ENCODE results near the gene MVB12B. TPM values are rescaled to one million over a fixed set of nuclear protein-coding genes. Genes with fewer than 3 reads are reported as not detected.

The MVB12B gene
- total RNA-seq, 4 donors from 2014 or later: 27.2 to 36.9 (median 33.2) TPM

DNA sequence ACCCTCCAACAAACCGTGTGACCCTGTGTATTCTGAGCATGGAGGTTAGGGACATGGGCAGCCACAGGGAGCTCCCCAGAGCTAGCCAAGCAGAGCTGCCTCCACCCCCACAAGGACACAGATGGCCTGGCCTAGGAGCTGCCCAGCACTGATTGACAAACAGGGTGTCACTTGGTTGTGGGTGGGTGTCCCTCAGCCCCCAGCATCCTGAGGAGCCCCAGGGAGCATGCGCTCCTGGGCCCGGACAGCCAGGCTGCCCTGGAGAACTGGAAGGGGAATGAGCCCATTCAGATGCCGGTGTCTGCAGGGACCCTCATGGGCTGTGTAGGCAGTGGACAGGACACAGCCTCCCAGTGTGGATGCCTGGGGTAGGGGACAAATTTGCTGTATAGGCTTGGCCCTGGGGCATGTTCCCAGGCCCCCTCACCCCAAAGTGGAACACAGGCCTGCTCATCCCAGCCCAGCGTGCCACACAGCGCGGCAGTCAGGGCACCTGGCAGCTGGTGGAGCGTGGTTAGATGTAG lies 162.3 kb downstream of the MVB12B start:
- Histone ChIP-seq H3K9me3 (no peaks in the 10 kb centered on the region), H3K4me1 (peaks cover 0 to 19% (median 0%) of the 10 kb centered on the region in 4 donors), H3K27me3 (no peaks in the 10 kb centered on the region), H3K36me3 (peaks cover 0 to 37% (median 0%) of the 10 kb centered on the region in 3 donors), H3K27ac (peak overlapping the region in 1 of 4 donors; percentile 20), H3K4me3 (no peak overlapping the region)
- TF ChIP-seq, protein P1, sequence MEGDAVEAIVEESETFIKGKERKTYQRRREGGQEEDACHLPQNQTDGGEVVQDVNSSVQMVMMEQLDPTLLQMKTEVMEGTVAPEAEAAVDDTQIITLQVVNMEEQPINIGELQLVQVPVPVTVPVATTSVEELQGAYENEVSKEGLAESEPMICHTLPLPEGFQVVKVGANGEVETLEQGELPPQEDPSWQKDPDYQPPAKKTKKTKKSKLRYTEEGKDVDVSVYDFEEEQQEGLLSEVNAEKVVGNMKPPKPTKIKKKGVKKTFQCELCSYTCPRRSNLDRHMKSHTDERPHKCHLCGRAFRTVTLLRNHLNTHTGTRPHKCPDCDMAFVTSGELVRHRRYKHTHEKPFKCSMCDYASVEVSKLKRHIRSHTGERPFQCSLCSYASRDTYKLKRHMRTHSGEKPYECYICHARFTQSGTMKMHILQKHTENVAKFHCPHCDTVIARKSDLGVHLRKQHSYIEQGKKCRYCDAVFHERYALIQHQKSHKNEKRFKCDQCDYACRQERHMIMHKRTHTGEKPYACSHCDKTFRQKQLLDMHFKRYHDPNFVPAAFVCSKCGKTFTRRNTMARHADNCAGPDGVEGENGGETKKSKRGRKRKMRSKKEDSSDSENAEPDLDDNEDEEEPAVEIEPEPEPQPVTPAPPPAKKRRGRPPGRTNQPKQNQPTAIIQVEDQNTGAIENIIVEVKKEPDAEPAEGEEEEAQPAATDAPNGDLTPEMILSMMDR (IDR thresholded peaks at IDR 0.05): no peak
- no peak for TF ChIP-seq POLR2A (IDR thresholded peaks at IDR 0.05)
- no peak for TF ChIP-seq EP300 (IDR thresholded peaks at IDR 0.05)
- no peak for DNase-seq (ENCODE audit: low spot score in 2 of 2)
- 91 to 97% methylated on average over 4 to 7 of the region's 8 CpGs for WGBS, 2 donors

DNA sequence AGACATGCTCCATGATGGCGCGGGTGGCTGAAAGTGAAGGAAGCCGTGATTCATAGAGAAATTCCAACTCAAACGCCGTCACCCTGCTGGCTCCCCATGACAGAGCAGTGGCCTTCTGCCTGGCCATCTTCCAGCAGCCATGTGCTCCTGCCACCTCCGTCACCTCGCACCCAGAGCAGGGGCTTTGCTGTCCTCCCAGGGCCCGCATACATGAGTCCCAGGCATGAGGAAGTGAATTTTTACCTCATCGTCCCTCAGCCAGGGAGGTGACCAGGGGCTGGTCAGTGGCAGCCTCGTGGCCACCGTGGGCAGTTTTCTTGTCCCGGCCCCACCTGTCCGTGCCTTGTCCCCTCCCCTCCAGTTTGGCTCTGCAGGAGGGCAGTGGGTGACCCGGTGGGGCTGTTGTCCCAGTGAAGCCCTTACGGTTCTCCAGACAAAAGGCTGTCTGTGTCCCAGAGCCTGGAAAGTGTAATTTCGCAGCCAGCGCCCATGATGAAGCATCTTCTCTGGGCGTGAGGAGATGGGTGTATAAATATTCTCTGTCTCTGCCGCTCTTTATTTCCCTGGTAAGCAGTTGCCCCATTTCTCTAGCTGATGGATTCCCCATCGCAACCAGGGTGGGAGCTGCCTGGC lies 163.1 kb downstream of the MVB12B start:
- TF ChIP-seq POLR2A (IDR thresholded peaks at IDR 0.05) (no peak), EP300 (IDR thresholded peaks at IDR 0.05) (no peak)
- TF ChIP-seq, protein P1 (IDR thresholded peaks at IDR 0.05): no peak
- Histone ChIP-seq H3K4me1 (peaks cover 0 to 19% (median 0%) of the 10 kb centered on the region in 4 donors), H3K27ac (peak overlapping the region in 1 of 4 donors; percentile 37), H3K4me3 (no peak overlapping the region), H3K9me3 (no peaks in the 10 kb centered on the region), H3K36me3 (peaks cover 0 to 34% (median 0%) of the 10 kb centered on the region in 3 donors), H3K27me3 (no peaks in the 10 kb centered on the region)
- DNase-seq (ENCODE audit: low spot score in 2 of 2): no peak
- 78% methylated on average over 20 of the region's 20 CpGs for WGBS, 2 donors

DNA sequence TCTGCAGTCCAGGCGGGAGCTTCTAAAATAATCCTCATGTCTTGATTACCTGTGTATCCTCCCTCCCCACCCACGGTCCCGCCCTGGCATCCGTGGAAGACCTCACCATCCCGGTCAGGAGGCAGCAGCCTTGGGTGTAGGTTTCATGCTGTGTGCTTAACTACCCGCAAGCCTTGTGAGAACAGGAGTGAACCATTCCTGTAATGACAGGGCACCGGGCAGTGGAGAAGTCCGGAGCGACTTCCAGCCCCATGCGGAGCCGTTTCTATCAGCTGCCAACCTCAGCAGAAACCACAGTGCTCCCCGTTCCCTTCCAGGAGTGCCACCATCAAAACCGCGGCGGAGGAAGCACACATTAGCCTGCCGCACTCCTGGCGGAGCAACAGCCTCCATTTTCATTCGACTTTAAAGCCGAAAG lies 163.6 kb downstream of the MVB12B start:
- no peak for DNase-seq (ENCODE audit: low spot score in 2 of 2)
- Histone ChIP-seq H3K27ac (peak overlapping the region in 1 of 4 donors; percentile 37), H3K36me3 (peaks cover 0 to 34% (median 0%) of the 10 kb centered on the region in 3 donors), H3K9me3 (no peaks in the 10 kb centered on the region), H3K4me1 (peaks cover 0 to 19% (median 0%) of the 10 kb centered on the region in 4 donors), H3K4me3 (no peak overlapping the region), H3K27me3 (no peaks in the 10 kb centered on the region)
- WGBS, 2 donors: 57 to 63% methylated on average over 17 of the region's 19 CpGs
- no peak for TF ChIP-seq POLR2A (IDR thresholded peaks at IDR 0.05)
- no peak for TF ChIP-seq EP300 (IDR thresholded peaks at IDR 0.05)
- TF ChIP-seq, protein P1 (IDR thresholded peaks at IDR 0.05): no peak

DNA sequence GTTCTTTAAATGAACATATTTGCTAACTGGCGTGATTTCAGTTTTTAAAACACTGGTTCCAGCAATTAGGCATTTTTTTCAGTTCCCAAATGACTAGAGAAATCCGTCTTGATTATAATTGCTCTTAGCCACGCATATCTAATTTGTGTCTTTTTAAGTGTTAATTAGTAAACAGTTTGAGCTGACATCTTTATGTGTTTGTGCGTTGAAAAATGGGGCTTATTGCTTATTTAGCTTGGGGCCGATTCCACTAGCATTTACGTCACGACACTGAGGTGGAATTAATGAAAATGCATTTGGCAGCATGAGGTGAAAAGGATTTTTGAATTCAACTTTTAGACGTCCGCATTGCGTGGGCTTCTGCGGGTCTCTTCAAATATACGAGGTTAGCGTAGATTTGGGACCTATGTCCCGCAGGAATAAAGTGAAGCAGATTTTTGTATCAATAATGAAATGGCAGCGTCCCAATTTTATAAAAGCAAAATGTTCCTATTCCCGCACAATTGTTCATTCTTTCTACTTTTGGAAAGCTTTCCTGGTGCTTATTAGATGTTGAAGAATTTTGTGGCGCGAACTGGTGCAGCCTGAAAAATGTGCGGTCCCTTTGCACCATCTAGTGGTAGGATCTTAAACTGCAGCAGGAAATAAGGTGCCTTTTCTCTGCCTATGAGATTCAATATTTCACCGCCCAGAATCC lies 164.4 kb downstream of the MVB12B start:
- peak in 1 of 2 donors; percentile 75 for DNase-seq (ENCODE audit: low spot score in 2 of 2)
- Histone ChIP-seq H3K36me3 (peaks cover 0 to 28% (median 0%) of the 10 kb centered on the region in 3 donors), H3K27ac (no peak overlapping the region), H3K4me1 (peaks cover 0 to 19% (median 0%) of the 10 kb centered on the region in 4 donors), H3K27me3 (no peaks in the 10 kb centered on the region), H3K4me3 (no peak overlapping the region), H3K9me3 (no peaks in the 10 kb centered on the region)
- TF ChIP-seq EP300 (IDR thresholded peaks at IDR 0.05) (no peak), POLR2A (IDR thresholded peaks at IDR 0.05) (no peak)
- TF ChIP-seq, protein P1 (IDR thresholded peaks at IDR 0.05): peak; percentile 89 to 95 (median 91)
- WGBS, 2 donors: 34 to 39% methylated on average over 20 of the region's 20 CpGs

DNA sequence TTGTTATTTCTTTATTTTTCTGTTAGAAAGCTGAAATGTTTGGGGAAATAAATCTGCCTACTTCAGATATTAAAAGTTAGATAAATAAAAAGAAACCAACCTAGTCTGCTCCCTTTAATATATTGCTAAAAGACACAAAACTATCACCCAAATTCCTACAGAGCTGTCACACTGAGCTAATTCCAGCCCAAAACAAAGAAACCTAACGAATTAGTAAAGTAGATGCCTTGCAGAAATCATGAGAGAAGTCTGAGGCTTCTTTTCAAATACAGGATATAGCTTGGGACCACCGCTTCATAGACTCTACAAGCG lies 164.9 kb downstream of the MVB12B start:
- DNase-seq (ENCODE audit: low spot score in 2 of 2): no peak
- TF ChIP-seq POLR2A (IDR thresholded peaks at IDR 0.05): no peak
- no peak for TF ChIP-seq EP300 (IDR thresholded peaks at IDR 0.05)
- TF ChIP-seq, protein P1 (IDR thresholded peaks at IDR 0.05): no peak
- Histone ChIP-seq H3K27me3 (no peaks in the 10 kb centered on the region), H3K4me3 (no peak overlapping the region), H3K36me3 (peaks cover 0 to 23% (median 0%) of the 10 kb centered on the region in 3 donors), H3K4me1 (peaks cover 0 to 19% (median 0%) of the 10 kb centered on the region in 4 donors), H3K27ac (no peak overlapping the region), H3K9me3 (no peaks in the 10 kb centered on the region)
- 69 to 72% methylated on average over 3 of the region's 3 CpGs for WGBS, 2 donors

Measured in tibial nerve (tissue), 4 donors.